HG03342 (cell line): ENCODE results near the gene PRKAB2.
"Not testable (repeated sequence)": the region's sequence is repeated elsewhere in the genome, so short reads cannot be mapped to it uniquely, and the experiment has no call there.

Experiments used
- ATAC-seq: cut with Tn5 transposase; IDR thresholded peaks from one replicate; pipeline ENCODE4 v1.9.1; 2021; ENCODE audit warnings: mild to moderate bottlenecking, moderate library complexity; ENCODE audit not compliant: unreplicated experiment

PRKAB2 gene

GRCh38 chr1:147172168-147173016 is at the start of gene PRKAB2:
TSS of gene PRKAB2 (minus strand) at chr1:147172470. CDS start at chr1:147172144, 326 bp downstream.
- peak; percentile 85 for ATAC-seq

- ATAC-seq = no peak
Observed at GRCh38 chr1:147218606-147219005, 46.3 kb upstream of the PRKAB2 start.

GRCh38 chr1:147217141-147217540 is 44.9 kb upstream of the PRKAB2 start:
- no peak for ATAC-seq

GRCh38 chr1:147216124-147216523 is 43.9 kb upstream of the PRKAB2 start:
- ATAC-seq = no peak

- no peak for ATAC-seq
Observed at GRCh38 chr1:147215540-147215916, 43.3 kb upstream of the PRKAB2 start.

- ATAC-seq = no peak
Observed at GRCh38 chr1:147214842-147215539, 42.7 kb upstream of the PRKAB2 start.

GRCh38 chr1:147214325-147214724 is 42.1 kb upstream of the PRKAB2 start:
- ATAC-seq = no peak

- ATAC-seq = no peak
Observed at GRCh38 chr1:147213271-147213670, 41.0 kb upstream of the PRKAB2 start.

- no peak for ATAC-seq
Observed at GRCh38 chr1:147211577-147211976, 39.3 kb upstream of the PRKAB2 start.

GRCh38 chr1:147210987-147211386 is 38.7 kb upstream of the PRKAB2 start:
- no peak for ATAC-seq

GRCh38 chr1:147209825-147210821 is 37.9 kb upstream of the PRKAB2 start:
- no peak for ATAC-seq

GRCh38 chr1:147208619-147209018 is 36.3 kb upstream of the PRKAB2 start:
- no peak for ATAC-seq

- no peak for ATAC-seq
Observed at GRCh38 chr1:147207192-147207591, 34.9 kb upstream of the PRKAB2 start.

- ATAC-seq = no peak
Observed at GRCh38 chr1:147204080-147204479, 31.8 kb upstream of the PRKAB2 start.

GRCh38 chr1:147202576-147202975 is 30.3 kb upstream of the PRKAB2 start:
- ATAC-seq = no peak

GRCh38 chr1:147201786-147202185 is 29.5 kb upstream of the PRKAB2 start:
- ATAC-seq = no peak

- ATAC-seq = no peak
Observed at GRCh38 chr1:147201276-147201675, 29.0 kb upstream of the PRKAB2 start.

GRCh38 chr1:147197324-147197723 is 25.1 kb upstream of the PRKAB2 start:
- not testable (repeated sequence) for ATAC-seq

- ATAC-seq = no peak
Observed at GRCh38 chr1:147189514-147189913, 17.2 kb upstream of the PRKAB2 start.

- ATAC-seq = no peak
Observed at GRCh38 chr1:147185432-147185831, 13.2 kb upstream of the PRKAB2 start.
